ENCODE measurements around the gene CTSF. TPM values are rescaled to one million over a fixed set of nuclear protein-coding genes. Genes with fewer than 3 reads are reported as not detected.
"Not testable (repeated sequence)": the region's sequence is repeated elsewhere in the genome, so short reads cannot be mapped to it uniquely, and the experiment has no call there.

Gene CTSF
- total RNA-seq, 2 donors from 2014 or later: 5.0 to 18.6 TPM

- no peaks in the 10 kb centered on the region for H3K9me3 Mint-ChIP-seq
- H3K27ac Mint-ChIP-seq: peak within 1 kb of the TSS; percentile 26
These were observed 22.6 kb downstream of the CTSF start, which contains the start of gene ZDHHC24 for GRCh38 chr11:66545701-66546367. TSS of gene ZDHHC24 (minus strand) at chr11:66546048. CDS start at chr11:66546003, 45 bp downstream.

GRCh38 chr11:66544952-66545351 lies 23.5 kb downstream of the CTSF start:
- WGBS, 2 experiments (ENCODE audit: insufficient coverage in 1 of 2, insufficient read length in 1 of 2): 86 to 91% methylated on average over 12 to 14 of the region's 14 CpGs
- peak overlapping the region; percentile 69 for H3K4me3 Mint-ChIP-seq
- H3K4me1 ChIP-seq (ENCODE audit: control insufficient read depth, insufficient read depth, low read length); H3K9me3 Mint-ChIP-seq; H3K27me3 Mint-ChIP-seq (ENCODE audit: insufficient read depth); H3K36me3 ChIP-seq (ENCODE audit: control insufficient read depth, insufficient read depth, low read length); H3K9me3 ChIP-seq (ENCODE audit: control insufficient read depth, low read length); DNase-seq; H3K27me3 ChIP-seq (ENCODE audit: control insufficient read depth, insufficient read depth, low read length, poor library complexity, severe bottlenecking); H3K27ac ChIP-seq (ENCODE audit: low read depth, low read length): not testable (repeated sequence)
- H3K36me3 Mint-ChIP-seq (ENCODE audit: low read depth): peaks cover 22% of the 10 kb centered on the region
- peak overlapping the region; percentile 4 for H3K27ac Mint-ChIP-seq
- H3K9ac ChIP-seq (ENCODE audit: extremely low read depth, low read length, poor library complexity, severe bottlenecking): peak overlapping the region; percentile 82
- H3K4me3 ChIP-seq (ENCODE audit: low read length): peak overlapping the region; percentile 91
- H3K4me1 Mint-ChIP-seq: peaks cover 24% of the 10 kb centered on the region

More at GRCh38 chr11:66545701-66546367, 22.6 kb downstream of the CTSF start, which contains the start of gene ZDHHC24:
- peaks cover 24% of the 10 kb centered on the region for H3K4me1 Mint-ChIP-seq
- H3K4me3 Mint-ChIP-seq: peak within 1 kb of the TSS; percentile 69
- H3K9me3 ChIP-seq (ENCODE audit: control insufficient read depth, low read length): no peaks in the 10 kb centered on the region
- peak within 1 kb of the TSS; percentile 50 for H3K27ac ChIP-seq (ENCODE audit: low read depth, low read length)
- H3K4me1 ChIP-seq (ENCODE audit: control insufficient read depth, insufficient read depth, low read length): no peaks in the 10 kb centered on the region
- TF ChIP-seq CTCF (conservative IDR thresholded peaks at IDR 0.05): no peak
- DNase-seq: peak; percentile 98
- H3K4me3 ChIP-seq (ENCODE audit: low read length): peak within 1 kb of the TSS; percentile 91
- no peaks in the 10 kb centered on the region for H3K27me3 ChIP-seq (ENCODE audit: control insufficient read depth, insufficient read depth, low read length, poor library complexity, severe bottlenecking)
- peaks cover 1% of the 10 kb centered on the region for H3K27me3 Mint-ChIP-seq (ENCODE audit: insufficient read depth)
- H3K36me3 Mint-ChIP-seq (ENCODE audit: low read depth): peaks cover 19% of the 10 kb centered on the region
- 0% methylated on average over 30 to 71 of the region's 71 CpGs for WGBS, 2 experiments (ENCODE audit: insufficient coverage in 1 of 2, insufficient read length in 1 of 2)
- H3K9ac ChIP-seq (ENCODE audit: extremely low read depth, low read length, poor library complexity, severe bottlenecking): peak within 1 kb of the TSS; percentile 82
- H3K36me3 ChIP-seq (ENCODE audit: control insufficient read depth, insufficient read depth, low read length): no peaks in the 10 kb centered on the region

- Mint-ChIP-seq H3K36me3 (ENCODE audit: low read depth) (peaks cover 27% of the 10 kb centered on the region), H3K27ac (peak overlapping the region; percentile 19), H3K4me3 (peak overlapping the region; percentile 15), H3K9me3 (no peaks in the 10 kb centered on the region), H3K27me3 (ENCODE audit: insufficient read depth) (peaks cover 1% of the 10 kb centered on the region), H3K4me1 (peaks cover 17% of the 10 kb centered on the region)
- no peak overlapping the region for H3K27ac ChIP-seq (ENCODE audit: low read depth, low read length)
- H3K4me1 ChIP-seq (ENCODE audit: control insufficient read depth, insufficient read depth, low read length): no peaks in the 10 kb centered on the region
- H3K27me3 ChIP-seq (ENCODE audit: control insufficient read depth, insufficient read depth, low read length, poor library complexity, severe bottlenecking): no peaks in the 10 kb centered on the region
- H3K9ac ChIP-seq (ENCODE audit: extremely low read depth, low read length, poor library complexity, severe bottlenecking): no peak overlapping the region
- H3K9me3 ChIP-seq (ENCODE audit: control insufficient read depth, low read length): no peaks in the 10 kb centered on the region
- no peak overlapping the region for H3K4me3 ChIP-seq (ENCODE audit: low read length)
- peak; percentile 77 for TF ChIP-seq CTCF (conservative IDR thresholded peaks at IDR 0.05)
- H3K36me3 ChIP-seq (ENCODE audit: control insufficient read depth, insufficient read depth, low read length): no peaks in the 10 kb centered on the region
- peak; percentile 88 for DNase-seq
- 69 to 72% methylated on average over 25 to 26 of the region's 26 CpGs for WGBS, 2 experiments (ENCODE audit: insufficient coverage in 1 of 2, insufficient read length in 1 of 2)
These were observed 24.9 kb downstream of the CTSF start for GRCh38 chr11:66543263-66544107.
